GM19351 (cell line): ENCODE data around the gene SCD5.

Source experiments
- ATAC-seq: cut with Tn5 transposase; IDR thresholded peaks from one replicate; pipeline ENCODE4 v1.9.1; 2021; ENCODE audit warnings: mild to moderate bottlenecking, moderate library complexity; ENCODE audit not compliant: unreplicated experiment

Gene SCD5

GRCh38 chr4:82606622-82607021 lies 192.0 kb downstream of the SCD5 start:
- no peak for ATAC-seq

- no peak for ATAC-seq
These were observed 194.1 kb downstream of the SCD5 start for GRCh38 chr4:82604522-82604921.

- ATAC-seq: no peak
These were observed 197.2 kb downstream of the SCD5 start for GRCh38 chr4:82601242-82602015.

- no peak for ATAC-seq
These were observed 199.3 kb downstream of the SCD5 start for GRCh38 chr4:82599336-82599735.

GRCh38 chr4:82594456-82594855 lies 204.1 kb downstream of the SCD5 start:
- ATAC-seq: no peak

GRCh38 chr4:82593411-82593810 lies 205.2 kb downstream of the SCD5 start:
- ATAC-seq: no peak

- no peak for ATAC-seq
These were observed 206.0 kb downstream of the SCD5 start for GRCh38 chr4:82592639-82593038.

- ATAC-seq: no peak
These were observed 207.0 kb downstream of the SCD5 start for GRCh38 chr4:82591592-82591991.

- no peak for ATAC-seq
These were observed 208.8 kb downstream of the SCD5 start for GRCh38 chr4:82589756-82590155.

- ATAC-seq: no peak
These were observed 209.8 kb downstream of the SCD5 start for GRCh38 chr4:82588771-82589270.

- no peak for ATAC-seq
These were observed 210.6 kb downstream of the SCD5 start for GRCh38 chr4:82587826-82588540.

- no peak for ATAC-seq
These were observed 212.7 kb downstream of the SCD5 start for GRCh38 chr4:82585690-82586435.

GRCh38 chr4:82584931-82585330 lies 213.7 kb downstream of the SCD5 start:
- no peak for ATAC-seq

- ATAC-seq: no peak
These were observed 214.6 kb downstream of the SCD5 start for GRCh38 chr4:82583897-82584587.

GRCh38 chr4:82579932-82580331 lies 218.7 kb downstream of the SCD5 start:
- ATAC-seq: no peak
